Effector memory CD4-positive, alpha-beta T cell (primary cell): Measurements from ENCODE around the gene KRTAP27-1.

Experiments
- DNase-seq, 3 donors: peaks; one replicate each; pipeline ENCODE4 v3.0.0-alpha.2; 2020
- H3K27ac ChIP-seq: 2 replicates; pipeline ENCODE4 v1.7.0; 2013; ENCODE audit warnings: mild to moderate bottlenecking, low read length, moderate library complexity; ENCODE audit not compliant: insufficient read depth, poor library complexity, severe bottlenecking
- H3K27me3 ChIP-seq: replicated peaks from 2 replicates; pipeline ENCODE4 v1.7.0; 2013; ENCODE audit warnings: mild to moderate bottlenecking, low read length; ENCODE audit not compliant: insufficient read depth, control insufficient read depth, poor library complexity, severe bottlenecking
- H3K36me3 ChIP-seq: 2 replicates; pipeline ENCODE4 v1.7.0; 2013; ENCODE audit warnings: mild to moderate bottlenecking, low read length, moderate library complexity; ENCODE audit not compliant: control insufficient read depth, insufficient read depth
- H3K4me1 ChIP-seq: 2 replicates; pipeline ENCODE4 v1.7.0; 2013; ENCODE audit warnings: low read length, mild to moderate bottlenecking; ENCODE audit not compliant: control insufficient read depth, insufficient read depth, poor library complexity, severe bottlenecking
- H3K4me3 ChIP-seq: 2 replicates; pipeline ENCODE4 v1.7.0; 2013; ENCODE audit warnings: low read length, low read depth, mild to moderate bottlenecking; ENCODE audit not compliant: insufficient read depth, poor library complexity, severe bottlenecking
- H3K9me3 ChIP-seq: 2 replicates; pipeline ENCODE4 v1.7.0; 2013; ENCODE audit warnings: mild to moderate bottlenecking, low read length, moderate library complexity; ENCODE audit not compliant: control insufficient read depth
- total RNA-seq, 3 donors: gene quantifications; one replicate each; lab custom pipeline; 2026; lab: John Stamatoyannopoulos, UW

The KRTAP27-1 gene
- total RNA-seq: 0 reads per million in 3 donors

GRCh38 chr21:30337276-30337744, at the start of gene KRTAP27-1:
Gene KRTAP27-1, minus strand, starts transcription at chr21:30337694. Its CDS starts 26 bp downstream, at chr21:30337668.
- DNase-seq: no peak
- Histone ChIP-seq H3K27me3 (no peaks in the 10 kb centered on the region), H3K27ac (no peak within 1 kb of the TSS), H3K4me3 (no peak within 1 kb of the TSS), H3K36me3 (no peaks in the 10 kb centered on the region), H3K9me3 (no peaks in the 10 kb centered on the region), H3K4me1 (no peaks in the 10 kb centered on the region)

- H3K9me3 ChIP-seq: no peaks in the 10 kb centered on the region
- no peak for DNase-seq
- H3K4me3 ChIP-seq: no peak overlapping the region
- H3K4me1 ChIP-seq: no peaks in the 10 kb centered on the region
- no peaks in the 10 kb centered on the region for H3K36me3 ChIP-seq
- H3K27ac ChIP-seq: no peak overlapping the region
- H3K27me3 ChIP-seq: no peaks in the 10 kb centered on the region
These were observed 44.7 kb upstream of the KRTAP27-1 start for GRCh38 chr21:30382201-30382600.

GRCh38 chr21:30372139-30372770, 34.8 kb upstream of the KRTAP27-1 start, which contains the start of gene KRTAP13-2:
Gene KRTAP13-2, minus strand, starts transcription at chr21:30372271. Its CDS starts 58 bp downstream, at chr21:30372213.
- Histone ChIP-seq H3K27ac (no peak within 1 kb of the TSS), H3K4me3 (no peak within 1 kb of the TSS), H3K27me3 (no peaks in the 10 kb centered on the region), H3K36me3 (no peaks in the 10 kb centered on the region), H3K4me1 (no peaks in the 10 kb centered on the region), H3K9me3 (no peaks in the 10 kb centered on the region)
- DNase-seq: no peak

GRCh38 chr21:30355906-30356305, 18.4 kb upstream of the KRTAP27-1 start:
- Histone ChIP-seq H3K27ac (no peak overlapping the region), H3K9me3 (no peaks in the 10 kb centered on the region), H3K4me3 (no peak overlapping the region), H3K36me3 (no peaks in the 10 kb centered on the region), H3K4me1 (no peaks in the 10 kb centered on the region), H3K27me3 (no peaks in the 10 kb centered on the region)
- no peak for DNase-seq

GRCh38 chr21:30354308-30355005, 17.0 kb upstream of the KRTAP27-1 start:
- no peaks in the 10 kb centered on the region for H3K27me3 ChIP-seq
- no peak for DNase-seq

GRCh38 chr21:30351534-30351933, 14.0 kb upstream of the KRTAP27-1 start:
- Histone ChIP-seq H3K4me3 (no peak overlapping the region), H3K9me3 (no peaks in the 10 kb centered on the region), H3K27ac (no peak overlapping the region), H3K36me3 (no peaks in the 10 kb centered on the region), H3K27me3 (no peaks in the 10 kb centered on the region), H3K4me1 (no peaks in the 10 kb centered on the region)
- DNase-seq: no peak

More at GRCh38 chr21:30354308-30355005, 17.0 kb upstream of the KRTAP27-1 start:
- no peaks in the 10 kb centered on the region for H3K36me3 ChIP-seq
- H3K27ac ChIP-seq: no peak overlapping the region
- H3K4me3 ChIP-seq: no peak overlapping the region
- no peaks in the 10 kb centered on the region for H3K9me3 ChIP-seq
- no peaks in the 10 kb centered on the region for H3K4me1 ChIP-seq

- Histone ChIP-seq H3K9me3 (no peaks in the 10 kb centered on the region), H3K27ac (no peak overlapping the region), H3K36me3 (no peaks in the 10 kb centered on the region), H3K4me3 (no peak overlapping the region), H3K4me1 (no peaks in the 10 kb centered on the region), H3K27me3 (no peaks in the 10 kb centered on the region)
- no peak for DNase-seq
These were observed 12.1 kb upstream of the KRTAP27-1 start for GRCh38 chr21:30349572-30349971.

- Histone ChIP-seq H3K27me3 (no peaks in the 10 kb centered on the region), H3K36me3 (no peaks in the 10 kb centered on the region), H3K9me3 (no peaks in the 10 kb centered on the region), H3K4me3 (no peak within 1 kb of the TSS), H3K4me1 (no peaks in the 10 kb centered on the region), H3K27ac (no peak within 1 kb of the TSS)
- no peak for DNase-seq
These were observed 11.0 kb upstream of the KRTAP27-1 start, which contains the start of gene KRTAP23-1 for GRCh38 chr21:30348506-30348905. Gene KRTAP23-1, minus strand, starts transcription at chr21:30348606. Its CDS starts 0 bp downstream, at chr21:30348606.

GRCh38 chr21:30345014-30345413, 7.5 kb upstream of the KRTAP27-1 start:
- no peaks in the 10 kb centered on the region for H3K27me3 ChIP-seq
- H3K4me3 ChIP-seq: no peak overlapping the region
- no peak overlapping the region for H3K27ac ChIP-seq

More at GRCh38 chr21:30345014-30345413, 7.5 kb upstream of the KRTAP27-1 start:
- no peak for DNase-seq
- no peaks in the 10 kb centered on the region for H3K9me3 ChIP-seq
- H3K36me3 ChIP-seq: no peaks in the 10 kb centered on the region
- H3K4me1 ChIP-seq: no peaks in the 10 kb centered on the region
